Large intestine (tissue), 3 donors: ENCODE results near the gene TADA2B. TPM values are rescaled to one million over a fixed set of nuclear protein-coding genes. Genes with fewer than 3 reads are reported as not detected.

ENCODE experiments used
- DNase-seq, 2 donors: peaks; one replicate each; pipeline versions ENCODE4 v3.0.0 to v3.0.0-alpha.2; 2013
- H3K27ac ChIP-seq: one replicate; pipeline ENCODE4 v1.5.1; 2013; ENCODE audit warnings: low read length
- H3K27me3 ChIP-seq: 2 replicates; pipeline ENCODE4 v1.6.1; 2013; ENCODE audit warnings: low read length; ENCODE audit not compliant: control insufficient read depth, insufficient read depth
- H3K36me3 ChIP-seq: 2 replicates; pipeline ENCODE4 v1.6.1; 2013; ENCODE audit warnings: low read length; ENCODE audit not compliant: control insufficient read depth, insufficient read depth
- H3K4me1 ChIP-seq: one replicate; pipeline ENCODE4 v1.6.1; 2013; ENCODE audit warnings: low read length; ENCODE audit not compliant: control insufficient read depth, insufficient read depth
- H3K4me3 ChIP-seq: one replicate; pipeline ENCODE4 v1.5.1; 2013; ENCODE audit warnings: low read length
- H3K9me3 ChIP-seq: one replicate; pipeline ENCODE4 v1.6.1; 2013; ENCODE audit warnings: mild to moderate bottlenecking, low read depth, low read length, moderate library complexity; ENCODE audit not compliant: control insufficient read depth
- WGBS: methylation state at CpG from one replicate; pipeline ENCODE4 v1.1.5; 2013; ENCODE audit warnings: low lambda C conversion rate; ENCODE audit not compliant: insufficient coverage; 5-methylcytosine and 5-hydroxymethylcytosine counted together
- polyA plus RNA-seq: library from polyadenylated mRNA; unstranded; fragments of 120-200 nt; gene quantifications from one replicate; pipeline ENCODE4 v1.2.1, GENCODE V29; 2013

Gene TADA2B
- polyA plus RNA-seq, 1 donor = 18.6 TPM

GRCh38 chr4:7017446-7018048, 25.6 kb upstream of the TADA2B start:
- Histone ChIP-seq H3K4me3 (no peak overlapping the region), H3K4me1 (peaks cover 4% of the 10 kb centered on the region), H3K9me3 (no peaks in the 10 kb centered on the region), H3K27ac (no peak overlapping the region), H3K36me3 (peaks cover 86% of the 10 kb centered on the region), H3K27me3 (no peaks in the 10 kb centered on the region)
- WGBS = no CpG with 5 or more reads among the region's 6 CpGs
- no peak for DNase-seq

- WGBS = no CpG with 5 or more reads among the region's 9 CpGs
These were observed 24.9 kb upstream of the TADA2B start for GRCh38 chr4:7018281-7018680.

GRCh38 chr4:7019367-7019766, 23.8 kb upstream of the TADA2B start:
- no peak for DNase-seq
- Histone ChIP-seq H3K4me3 (no peak overlapping the region), H3K4me1 (peaks cover 4% of the 10 kb centered on the region), H3K36me3 (peaks cover 88% of the 10 kb centered on the region), H3K27me3 (no peaks in the 10 kb centered on the region), H3K27ac (no peak overlapping the region), H3K9me3 (no peaks in the 10 kb centered on the region)
- no CpG with 5 or more reads among the region's 10 CpGs for WGBS

More at GRCh38 chr4:7018281-7018680, 24.9 kb upstream of the TADA2B start:
- Histone ChIP-seq H3K27me3 (no peaks in the 10 kb centered on the region), H3K36me3 (peaks cover 85% of the 10 kb centered on the region), H3K4me3 (no peak overlapping the region), H3K9me3 (no peaks in the 10 kb centered on the region), H3K27ac (no peak overlapping the region), H3K4me1 (peaks cover 4% of the 10 kb centered on the region)
- no peak for DNase-seq

GRCh38 chr4:7020290-7020689, 22.9 kb upstream of the TADA2B start:
- WGBS = no CpG with 5 or more reads among the region's 2 CpGs

GRCh38 chr4:7020856-7021255, 22.3 kb upstream of the TADA2B start:
- no peaks in the 10 kb centered on the region for H3K27me3 ChIP-seq
- H3K27ac ChIP-seq = no peak overlapping the region
- DNase-seq = no peak
- peaks cover 3% of the 10 kb centered on the region for H3K4me1 ChIP-seq
- no peaks in the 10 kb centered on the region for H3K9me3 ChIP-seq
- H3K36me3 ChIP-seq = peaks cover 87% of the 10 kb centered on the region
- H3K4me3 ChIP-seq = no peak overlapping the region
- 80% methylated on average over 1 of the region's 11 CpGs for WGBS

More at GRCh38 chr4:7020290-7020689, 22.9 kb upstream of the TADA2B start:
- H3K27ac ChIP-seq = no peak overlapping the region
- no peak for DNase-seq
- peaks cover 4% of the 10 kb centered on the region for H3K4me1 ChIP-seq
- H3K27me3 ChIP-seq = no peaks in the 10 kb centered on the region
- H3K36me3 ChIP-seq = peaks cover 88% of the 10 kb centered on the region
- H3K9me3 ChIP-seq = no peaks in the 10 kb centered on the region
- H3K4me3 ChIP-seq = no peak overlapping the region

- no peak for DNase-seq
- no peak overlapping the region for H3K4me3 ChIP-seq
- peaks cover 86% of the 10 kb centered on the region for H3K36me3 ChIP-seq
- no peak overlapping the region for H3K27ac ChIP-seq
- no peaks in the 10 kb centered on the region for H3K4me1 ChIP-seq
- no peaks in the 10 kb centered on the region for H3K27me3 ChIP-seq
- WGBS = 50% methylated on average over 2 of the region's 5 CpGs
- no peaks in the 10 kb centered on the region for H3K9me3 ChIP-seq
These were observed 21.8 kb upstream of the TADA2B start for GRCh38 chr4:7021355-7021754.

GRCh38 chr4:7021930-7022664, 21.1 kb upstream of the TADA2B start:
- Histone ChIP-seq H3K4me3 (no peak overlapping the region), H3K27me3 (no peaks in the 10 kb centered on the region), H3K27ac (no peak overlapping the region), H3K4me1 (no peaks in the 10 kb centered on the region), H3K36me3 (peaks cover 84% of the 10 kb centered on the region), H3K9me3 (no peaks in the 10 kb centered on the region)
- DNase-seq = no peak
- no CpG with 5 or more reads among the region's 13 CpGs for WGBS

GRCh38 chr4:7023486-7023885, 19.7 kb upstream of the TADA2B start:
- H3K4me3 ChIP-seq = no peak overlapping the region
- no CpG with 5 or more reads among the region's 16 CpGs for WGBS
- H3K27me3 ChIP-seq = no peaks in the 10 kb centered on the region
- H3K36me3 ChIP-seq = peaks cover 78% of the 10 kb centered on the region
- no peaks in the 10 kb centered on the region for H3K4me1 ChIP-seq
- no peak overlapping the region for H3K27ac ChIP-seq
- no peaks in the 10 kb centered on the region for H3K9me3 ChIP-seq
- no peak for DNase-seq

- H3K36me3 ChIP-seq = peaks cover 79% of the 10 kb centered on the region
- no peak overlapping the region for H3K4me3 ChIP-seq
- WGBS = no CpG with 5 or more reads among the region's 12 CpGs
- no peak for DNase-seq
- no peaks in the 10 kb centered on the region for H3K4me1 ChIP-seq
- no peaks in the 10 kb centered on the region for H3K9me3 ChIP-seq
- H3K27me3 ChIP-seq = no peaks in the 10 kb centered on the region
- H3K27ac ChIP-seq = no peak overlapping the region
These were observed 19.3 kb upstream of the TADA2B start for GRCh38 chr4:7023901-7024300.

GRCh38 chr4:7024336-7024890, 18.8 kb upstream of the TADA2B start:
- no peak for DNase-seq
- Histone ChIP-seq H3K4me1 (no peaks in the 10 kb centered on the region), H3K27me3 (no peaks in the 10 kb centered on the region), H3K36me3 (peaks cover 78% of the 10 kb centered on the region), H3K4me3 (no peak overlapping the region), H3K9me3 (no peaks in the 10 kb centered on the region), H3K27ac (no peak overlapping the region)
- WGBS = no CpG with 5 or more reads among the region's 19 CpGs
